ENCODE data around the gene SCO2. TPM values are rescaled to one million over a fixed set of nuclear protein-coding genes. Genes with fewer than 3 reads are reported as not detected.
A peak's percentile ranks its signal among the peaks of the same experiment; 100 is the strongest.

The SCO2 gene
- total and polyA plus RNA-seq, 2 of the 13 experiments (the other 11 are each of a cell fraction or from before 2014, with no cell fraction given), result 0.32 to 3.7 TPM

DNA sequence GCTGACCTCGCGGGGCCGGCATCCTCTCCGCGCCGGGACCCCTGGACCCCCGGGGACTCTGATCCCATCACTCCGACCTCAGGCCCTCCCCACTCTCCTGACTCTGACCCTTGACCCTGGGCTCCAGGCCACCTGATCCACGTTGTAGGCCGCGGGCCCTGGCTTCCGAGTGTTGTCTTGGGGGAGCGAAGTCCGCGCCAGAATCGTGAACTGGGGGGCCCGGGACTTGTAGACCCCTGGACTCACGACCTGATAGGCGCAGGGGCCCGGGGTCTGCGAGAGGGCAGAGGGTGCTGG is 5.1 kb upstream of the SCO2 start (continued):
- TF ChIP-seq KMT2A (CRISPR knock-in tag; IDR thresholded peaks at IDR 0.05), result peak; percentile 45; the same call in 1 of the 2 replicates
- peak; percentile 15; the same call in 1 of the 2 replicates for TF ChIP-seq ZNF737 (CRISPR knock-in tag; IDR thresholded peaks at IDR 0.05; ENCODE audit: borderline replicate concordance)
- TF ChIP-seq ZNF589 (CRISPR knock-in tag; conservative IDR thresholded peaks at IDR 0.05), result 0 out of 2 replicates have a peak, but pooled peaks have one; percentile 53
- TF ChIP-seq EP300 (IDR thresholded peaks at IDR 0.05; ENCODE audit: low read depth in 2 of 2, low read length in 2 of 2), result no peak
- TF ChIP-seq EP300 (CRISPR knock-in tag; IDR thresholded peaks at IDR 0.05; ENCODE audit: borderline replicate concordance), result no peak
- TF ChIP-seq, protein P1, sequence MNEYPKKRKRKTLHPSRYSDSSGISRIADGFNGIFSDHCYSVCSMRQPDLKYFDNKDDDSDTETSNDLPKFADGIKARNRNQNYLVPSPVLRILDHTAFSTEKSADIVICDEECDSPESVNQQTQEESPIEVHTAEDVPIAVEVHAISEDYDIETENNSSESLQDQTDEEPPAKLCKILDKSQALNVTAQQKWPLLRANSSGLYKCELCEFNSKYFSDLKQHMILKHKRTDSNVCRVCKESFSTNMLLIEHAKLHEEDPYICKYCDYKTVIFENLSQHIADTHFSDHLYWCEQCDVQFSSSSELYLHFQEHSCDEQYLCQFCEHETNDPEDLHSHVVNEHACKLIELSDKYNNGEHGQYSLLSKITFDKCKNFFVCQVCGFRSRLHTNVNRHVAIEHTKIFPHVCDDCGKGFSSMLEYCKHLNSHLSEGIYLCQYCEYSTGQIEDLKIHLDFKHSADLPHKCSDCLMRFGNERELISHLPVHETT (CRISPR knock-in tag; conservative IDR thresholded peaks at IDR 0.05), result no peak; the same call in 1 of the 2 replicates
- TF ChIP-seq ZNF317 (CRISPR knock-in tag; IDR thresholded peaks at IDR 0.05), result peak; percentile 46; the same call in 1 of the 2 replicates
- 0 out of 2 replicates have a peak, but pooled peaks have one; percentile 12 for TF ChIP-seq NFKBIZ (CRISPR knock-in tag; IDR thresholded peaks at IDR 0.05)
- no peak; the same call in 1 of the 2 replicates for TF ChIP-seq NAIF1 (CRISPR knock-in tag; IDR thresholded peaks at IDR 0.05; ENCODE audit: borderline replicate concordance)
- TF ChIP-seq, protein P2, sequence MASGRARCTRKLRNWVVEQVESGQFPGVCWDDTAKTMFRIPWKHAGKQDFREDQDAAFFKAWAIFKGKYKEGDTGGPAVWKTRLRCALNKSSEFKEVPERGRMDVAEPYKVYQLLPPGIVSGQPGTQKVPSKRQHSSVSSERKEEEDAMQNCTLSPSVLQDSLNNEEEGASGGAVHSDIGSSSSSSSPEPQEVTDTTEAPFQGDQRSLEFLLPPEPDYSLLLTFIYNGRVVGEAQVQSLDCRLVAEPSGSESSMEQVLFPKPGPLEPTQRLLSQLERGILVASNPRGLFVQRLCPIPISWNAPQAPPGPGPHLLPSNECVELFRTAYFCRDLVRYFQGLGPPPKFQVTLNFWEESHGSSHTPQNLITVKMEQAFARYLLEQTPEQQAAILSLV (CRISPR knock-in tag; IDR thresholded peaks at IDR 0.05; ENCODE audit: borderline replicate concordance), result no peak
- no peak for TF ChIP-seq ZNF383 (CRISPR knock-in tag; IDR thresholded peaks at IDR 0.05; ENCODE audit: borderline replicate concordance)
- 0 out of 2 replicates have a peak, but pooled peaks have one; percentile 71 for TF ChIP-seq HOXA7 (CRISPR knock-in tag; IDR thresholded peaks at IDR 0.05)
- TF ChIP-seq RXRA (CRISPR knock-in tag; IDR thresholded peaks at IDR 0.05), result 0 out of 2 replicates have a peak, but pooled peaks have one; percentile 14
- peak; percentile 77; the same call in 1 of the 2 replicates for TF ChIP-seq ZNF761 (CRISPR knock-in tag; conservative IDR thresholded peaks at IDR 0.05)
- TF ChIP-seq, protein P3, sequence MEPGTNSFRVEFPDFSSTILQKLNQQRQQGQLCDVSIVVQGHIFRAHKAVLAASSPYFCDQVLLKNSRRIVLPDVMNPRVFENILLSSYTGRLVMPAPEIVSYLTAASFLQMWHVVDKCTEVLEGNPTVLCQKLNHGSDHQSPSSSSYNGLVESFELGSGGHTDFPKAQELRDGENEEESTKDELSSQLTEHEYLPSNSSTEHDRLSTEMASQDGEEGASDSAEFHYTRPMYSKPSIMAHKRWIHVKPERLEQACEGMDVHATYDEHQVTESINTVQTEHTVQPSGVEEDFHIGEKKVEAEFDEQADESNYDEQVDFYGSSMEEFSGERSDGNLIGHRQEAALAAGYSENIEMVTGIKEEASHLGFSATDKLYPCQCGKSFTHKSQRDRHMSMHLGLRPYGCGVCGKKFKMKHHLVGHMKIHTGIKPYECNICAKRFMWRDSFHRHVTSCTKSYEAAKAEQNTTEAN (CRISPR knock-in tag; conservative IDR thresholded peaks at IDR 0.05), result no peak
- TF ChIP-seq ETV6 (CRISPR knock-in tag; conservative IDR thresholded peaks at IDR 0.05), result no peak
- no peak for TF ChIP-seq ATAD3A (CRISPR knock-in tag; IDR thresholded peaks at IDR 0.05)
- no peak for TF ChIP-seq CEBPG (CRISPR knock-in tag; IDR thresholded peaks at IDR 0.05)
- peak; percentile 20; the same call in 1 of the 2 replicates for TF ChIP-seq ARNTL (CRISPR knock-in tag; IDR thresholded peaks at IDR 0.05)
- TF ChIP-seq, protein P4, sequence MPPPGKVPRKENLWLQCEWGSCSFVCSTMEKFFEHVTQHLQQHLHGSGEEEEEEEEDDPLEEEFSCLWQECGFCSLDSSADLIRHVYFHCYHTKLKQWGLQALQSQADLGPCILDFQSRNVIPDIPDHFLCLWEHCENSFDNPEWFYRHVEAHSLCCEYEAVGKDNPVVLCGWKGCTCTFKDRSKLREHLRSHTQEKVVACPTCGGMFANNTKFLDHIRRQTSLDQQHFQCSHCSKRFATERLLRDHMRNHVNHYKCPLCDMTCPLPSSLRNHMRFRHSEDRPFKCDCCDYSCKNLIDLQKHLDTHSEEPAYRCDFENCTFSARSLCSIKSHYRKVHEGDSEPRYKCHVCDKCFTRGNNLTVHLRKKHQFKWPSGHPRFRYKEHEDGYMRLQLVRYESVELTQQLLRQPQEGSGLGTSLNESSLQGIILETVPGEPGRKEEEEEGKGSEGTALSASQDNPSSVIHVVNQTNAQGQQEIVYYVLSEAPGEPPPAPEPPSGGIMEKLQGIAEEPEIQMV (CRISPR knock-in tag; IDR thresholded peaks at IDR 0.05; ENCODE audit: low read depth), result 0 out of 2 replicates have a peak, but pooled peaks have one; percentile 5
- TF ChIP-seq, protein P5, sequence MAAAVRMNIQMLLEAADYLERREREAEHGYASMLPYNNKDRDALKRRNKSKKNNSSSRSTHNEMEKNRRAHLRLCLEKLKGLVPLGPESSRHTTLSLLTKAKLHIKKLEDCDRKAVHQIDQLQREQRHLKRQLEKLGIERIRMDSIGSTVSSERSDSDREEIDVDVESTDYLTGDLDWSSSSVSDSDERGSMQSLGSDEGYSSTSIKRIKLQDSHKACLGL (CRISPR knock-in tag; IDR thresholded peaks at IDR 0.05), result peak; percentile 24; the same call in 1 of the 2 replicates
- TF ChIP-seq ZNF792 (CRISPR knock-in tag; IDR thresholded peaks at IDR 0.05), result no peak
- no peak for TF ChIP-seq ZFP1 (CRISPR knock-in tag; IDR thresholded peaks at IDR 0.05)
- TF ChIP-seq, protein P6, sequence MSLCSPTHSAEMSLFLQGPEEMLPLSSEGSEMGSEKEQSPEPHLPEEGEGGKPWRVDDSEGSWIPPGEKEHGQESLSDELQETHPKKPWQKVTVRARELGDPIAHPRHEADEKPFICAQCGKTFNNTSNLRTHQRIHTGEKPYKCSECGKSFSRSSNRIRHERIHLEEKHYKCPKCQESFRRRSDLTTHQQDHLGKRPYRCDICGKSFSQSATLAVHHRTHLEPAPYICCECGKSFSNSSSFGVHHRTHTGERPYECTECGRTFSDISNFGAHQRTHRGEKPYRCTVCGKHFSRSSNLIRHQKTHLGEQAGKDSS (CRISPR knock-in tag; IDR thresholded peaks at IDR 0.05; ENCODE audit: borderline replicate concordance, low read depth), result peak; percentile 10; the same call in 1 of the 2 replicates
- peak; percentile 61; the same call in 1 of the 2 replicates for TF ChIP-seq KDM5B (CRISPR knock-in tag; IDR thresholded peaks at IDR 0.05; ENCODE audit: borderline replicate concordance)
- no peak for TF ChIP-seq ZNF83 (CRISPR knock-in tag; IDR thresholded peaks at IDR 0.05; ENCODE audit: borderline replicate concordance)

Data from HepG2 (cell line).